ENCODE data around the gene PTPRN2. TPM values are rescaled to one million over a fixed set of nuclear protein-coding genes. Genes with fewer than 3 reads are reported as not detected.

The PTPRN2 gene
- total and polyA plus RNA-seq, 9 of the 15 experiments (the other 6 are each of a cell fraction or from before 2014, with no cell fraction given): not detected

DNA sequence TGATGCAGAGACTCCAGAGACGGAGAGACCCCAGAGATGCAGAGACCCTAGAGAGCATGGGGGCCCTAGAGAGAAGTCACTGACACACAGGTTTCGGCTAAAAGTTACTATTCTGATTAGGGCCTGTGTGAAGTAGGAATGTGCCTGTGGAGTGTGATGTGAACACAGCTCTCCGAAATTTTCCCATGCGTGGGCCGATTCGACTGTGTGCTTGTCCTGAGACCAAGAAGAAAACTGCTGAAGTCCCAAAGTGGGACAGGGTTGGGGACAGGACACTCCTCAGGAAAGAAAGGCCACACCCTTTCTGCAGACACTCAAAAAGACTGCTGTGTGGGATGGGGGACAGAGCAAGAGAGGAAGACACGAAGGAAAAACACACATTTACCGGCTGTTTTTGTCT, 533.5 kb downstream of the PTPRN2 start:
- Histone ChIP-seq H3K79me2 (ENCODE audit: control insufficient read depth, insufficient read depth, low read length) (no peaks in the 10 kb centered on the region), H4K20me1 (replicated peaks; ENCODE audit: control insufficient read depth, insufficient read depth, low read length) (no peaks in the 10 kb centered on the region), H3K9me3 (replicated peaks; ENCODE audit: control insufficient read depth, insufficient read depth, low read depth, low read length) (no peaks in the 10 kb centered on the region; the same call in 1 of the 2 replicates), H3K4me3 (no peak overlapping the region), H3K9me1 (ENCODE audit: control insufficient read depth, insufficient read depth, low read length) (no peaks in the 10 kb centered on the region), H3K4me2 (ENCODE audit: insufficient read depth, low read length) (no peak overlapping the region), H2AFZ (ENCODE audit: low read depth, low read length) (no peak overlapping the region), H3K27me3 (ENCODE audit: control insufficient read depth in 2 of 2, insufficient read depth in 2 of 2, low read length in 2 of 2) (peaks cover 8 to 30% of the 10 kb centered on the region in 2 experiments; a peak in 2 of 5 replicates), H3K4me1 (replicated peaks in 1 of 2; ENCODE audit: control insufficient read depth in 2 of 2, insufficient read depth in 2 of 2, low read length in 2 of 2) (no peaks in the 10 kb centered on the region), H3K36me3 (ENCODE audit: control insufficient read depth, insufficient read depth, low read length) (no peaks in the 10 kb centered on the region; the same call in 2 of the 3 replicates), H3K27ac (ENCODE audit: extremely low read depth, low read depth, low read length) (no peak overlapping the region), H3K9ac (ENCODE audit: insufficient read depth in 1 of 2, low read depth in 2 of 2, low read length in 2 of 2) (no peak overlapping the region)
- intact Hi-C loops (cut with micrococcal nuclease): no loop called here
- ATAC-seq (no peak), DNase-seq (ENCODE audit: extremely low read depth in 1 of 4, low spot score in 3 of 4) (no peak), FAIRE-seq (no peak)
- POLR2A ChIA-PET: no interaction called here
- no TSS peak for BruUV-seq (replicated peaks)
- in situ Hi-C loops (cut with MboI): no loop called here
- 0% methylated on average over 8 of the region's 8 CpGs for WGBS (ENCODE audit: insufficient coverage, low coverage, missing lambda C conversion rate)
- CTCF ChIA-PET (ENCODE audit: low intra/inter-chr PET ratio): interaction anchor here (1.5 kb wide), 1 partner anchor 300 kb away, joined by 4 read pairs; no protein-coding TSS in a partner anchor
- no peak for TF ChIP-seq PYGO2 (tag; IDR thresholded peaks at IDR 0.05)
- no peak for TF ChIP-seq UBTF (IDR thresholded peaks at IDR 0.05; ENCODE audit: borderline replicate concordance in 1 of 2, low read depth in 2 of 2, low read length in 2 of 2)
- TF ChIP-seq RFX1 (IDR thresholded peaks at IDR 0.05): no peak
- TF ChIP-seq, protein P1, sequence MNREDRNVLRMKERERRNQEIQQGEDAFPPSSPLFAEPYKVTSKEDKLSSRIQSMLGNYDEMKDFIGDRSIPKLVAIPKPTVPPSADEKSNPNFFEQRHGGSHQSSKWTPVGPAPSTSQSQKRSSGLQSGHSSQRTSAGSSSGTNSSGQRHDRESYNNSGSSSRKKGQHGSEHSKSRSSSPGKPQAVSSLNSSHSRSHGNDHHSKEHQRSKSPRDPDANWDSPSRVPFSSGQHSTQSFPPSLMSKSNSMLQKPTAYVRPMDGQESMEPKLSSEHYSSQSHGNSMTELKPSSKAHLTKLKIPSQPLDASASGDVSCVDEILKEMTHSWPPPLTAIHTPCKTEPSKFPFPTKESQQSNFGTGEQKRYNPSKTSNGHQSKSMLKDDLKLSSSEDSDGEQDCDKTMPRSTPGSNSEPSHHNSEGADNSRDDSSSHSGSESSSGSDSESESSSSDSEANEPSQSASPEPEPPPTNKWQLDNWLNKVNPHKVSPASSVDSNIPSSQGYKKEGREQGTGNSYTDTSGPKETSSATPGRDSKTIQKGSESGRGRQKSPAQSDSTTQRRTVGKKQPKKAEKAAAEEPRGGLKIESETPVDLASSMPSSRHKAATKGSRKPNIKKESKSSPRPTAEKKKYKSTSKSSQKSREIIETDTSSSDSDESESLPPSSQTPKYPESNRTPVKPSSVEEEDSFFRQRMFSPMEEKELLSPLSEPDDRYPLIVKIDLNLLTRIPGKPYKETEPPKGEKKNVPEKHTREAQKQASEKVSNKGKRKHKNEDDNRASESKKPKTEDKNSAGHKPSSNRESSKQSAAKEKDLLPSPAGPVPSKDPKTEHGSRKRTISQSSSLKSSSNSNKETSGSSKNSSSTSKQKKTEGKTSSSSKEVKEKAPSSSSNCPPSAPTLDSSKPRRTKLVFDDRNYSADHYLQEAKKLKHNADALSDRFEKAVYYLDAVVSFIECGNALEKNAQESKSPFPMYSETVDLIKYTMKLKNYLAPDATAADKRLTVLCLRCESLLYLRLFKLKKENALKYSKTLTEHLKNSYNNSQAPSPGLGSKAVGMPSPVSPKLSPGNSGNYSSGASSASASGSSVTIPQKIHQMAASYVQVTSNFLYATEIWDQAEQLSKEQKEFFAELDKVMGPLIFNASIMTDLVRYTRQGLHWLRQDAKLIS (CRISPR knock-in tag; IDR thresholded peaks at IDR 0.05): no peak
- TF ChIP-seq HIVEP1 (CRISPR knock-in tag; IDR thresholded peaks at IDR 0.05): no peak
- TF ChIP-seq NFATC3 (IDR thresholded peaks at IDR 0.05): no peak
- TF ChIP-seq ILK (tag; IDR thresholded peaks at IDR 0.05; ENCODE audit: borderline replicate concordance, low read depth): no peak
- TF ChIP-seq ZFP30 (CRISPR knock-in tag; IDR thresholded peaks at IDR 0.05; ENCODE audit: borderline replicate concordance): no peak
